ENCODE measurements around the gene RNASE8. TPM values are rescaled to one million over a fixed set of nuclear protein-coding genes. Genes with fewer than 3 reads are reported as not detected.

The RNASE8 gene
- total RNA-seq, 2 experiments from 2014 or later, result not detected

DNA sequence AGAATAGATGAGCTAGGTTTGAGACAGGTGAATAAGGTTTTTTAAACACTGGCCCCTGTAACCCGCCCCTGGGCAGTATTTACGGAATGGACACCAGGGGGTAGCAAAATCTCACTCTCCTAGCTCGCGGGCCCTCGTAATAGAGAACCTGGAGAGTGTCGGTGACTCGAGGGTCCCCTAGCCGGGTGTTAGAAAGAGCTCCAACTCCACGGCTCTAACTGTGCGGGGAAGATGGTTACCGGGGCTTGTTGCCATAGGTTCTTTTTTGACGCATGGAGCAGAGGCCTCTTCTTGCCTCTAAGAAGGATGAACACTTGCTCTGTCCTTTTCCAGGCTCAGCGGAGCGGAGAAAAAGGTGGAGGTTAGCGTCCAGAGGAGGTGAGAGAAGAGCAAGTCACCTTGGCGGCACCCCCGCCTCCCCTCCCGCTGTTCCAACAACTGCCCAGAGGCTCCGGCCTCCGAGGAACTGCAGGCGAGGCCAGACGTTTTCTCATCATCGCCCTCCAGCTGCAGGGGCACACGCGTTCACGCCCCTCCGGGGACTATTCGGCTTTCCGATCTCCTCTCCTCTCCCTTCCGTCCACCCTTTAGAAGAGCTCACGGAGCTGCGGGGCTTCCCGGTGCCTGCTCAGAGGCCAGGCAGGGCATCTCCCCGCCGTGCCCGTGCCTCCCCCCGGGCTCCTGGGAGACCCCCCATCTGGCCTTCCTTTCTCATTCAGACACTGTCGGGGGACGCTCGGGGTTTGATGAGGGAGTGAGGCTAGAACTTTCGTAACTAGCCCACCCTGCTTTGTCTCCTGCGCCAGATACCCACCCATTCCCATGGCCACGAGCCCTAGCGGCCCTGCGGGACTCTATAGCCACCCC is 11.1 kb downstream of the RNASE8 start:
- H3K4me1 ChIP-seq (ENCODE audit: insufficient read depth, low read length, poor library complexity, severe bottlenecking), result peaks cover 41% of the 10 kb centered on the region
- peak; percentile 76 for DNase-seq (ENCODE audit: low spot score)
- H3K27ac ChIP-seq (ENCODE audit: low read depth, low read length, poor library complexity, severe bottlenecking), result no peak overlapping the region
- H3K36me3 ChIP-seq (ENCODE audit: insufficient read depth, low read length), result no peaks in the 10 kb centered on the region
- peak; percentile 32; the same call in 1 of the 2 replicates for TF ChIP-seq EZH2phosphoT487 (IDR thresholded peaks at IDR 0.05; ENCODE audit: borderline replicate concordance, low read depth, low read length)
- TF ChIP-seq, protein P1, sequence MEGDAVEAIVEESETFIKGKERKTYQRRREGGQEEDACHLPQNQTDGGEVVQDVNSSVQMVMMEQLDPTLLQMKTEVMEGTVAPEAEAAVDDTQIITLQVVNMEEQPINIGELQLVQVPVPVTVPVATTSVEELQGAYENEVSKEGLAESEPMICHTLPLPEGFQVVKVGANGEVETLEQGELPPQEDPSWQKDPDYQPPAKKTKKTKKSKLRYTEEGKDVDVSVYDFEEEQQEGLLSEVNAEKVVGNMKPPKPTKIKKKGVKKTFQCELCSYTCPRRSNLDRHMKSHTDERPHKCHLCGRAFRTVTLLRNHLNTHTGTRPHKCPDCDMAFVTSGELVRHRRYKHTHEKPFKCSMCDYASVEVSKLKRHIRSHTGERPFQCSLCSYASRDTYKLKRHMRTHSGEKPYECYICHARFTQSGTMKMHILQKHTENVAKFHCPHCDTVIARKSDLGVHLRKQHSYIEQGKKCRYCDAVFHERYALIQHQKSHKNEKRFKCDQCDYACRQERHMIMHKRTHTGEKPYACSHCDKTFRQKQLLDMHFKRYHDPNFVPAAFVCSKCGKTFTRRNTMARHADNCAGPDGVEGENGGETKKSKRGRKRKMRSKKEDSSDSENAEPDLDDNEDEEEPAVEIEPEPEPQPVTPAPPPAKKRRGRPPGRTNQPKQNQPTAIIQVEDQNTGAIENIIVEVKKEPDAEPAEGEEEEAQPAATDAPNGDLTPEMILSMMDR (conservative IDR thresholded peaks at IDR 0.05; ENCODE audit: low read length), result peak; percentile 74
- H3K4me3 ChIP-seq (ENCODE audit: low read depth, low read length, poor library complexity, severe bottlenecking), result no peak overlapping the region
- no peaks in the 10 kb centered on the region for H3K9me2 ChIP-seq (ENCODE audit: insufficient read depth, low read length)
- no peaks in the 10 kb centered on the region for H3K9me3 ChIP-seq (ENCODE audit: low read length)
- H4K20me1 ChIP-seq (ENCODE audit: insufficient read depth, low read length), result no peaks in the 10 kb centered on the region
- H2AFZ ChIP-seq (ENCODE audit: low read length), result no peak overlapping the region
- BruUV-seq (replicated peaks), result no TSS peak
- intact Hi-C loops (cut with micrococcal nuclease; ENCODE audit: unreplicated experiment), result loop anchor here (1.0 kb wide), 2 partner anchors 24 to 36 kb away; no protein-coding TSS in a partner anchor
- H3K4me2 ChIP-seq (ENCODE audit: low read length), result 0 out of 2 replicates have a peak overlapping the region, but pooled peaks have one; percentile 87
- no peaks in the 10 kb centered on the region for H3K79me2 ChIP-seq (ENCODE audit: insufficient read depth, low read depth, low read length)
- ChIA-PET POLR2A (interaction anchor here (0.6 to 2.5 kb wide), 2 partner anchors 36 to 474 kb away, joined by 4 to 17 read pairs; no protein-coding TSS in a partner anchor), CTCF (ENCODE audit: unreplicated experiment) (interaction anchor here (1.0 to 2.6 kb wide), 4 partner anchors 22 to 54 kb away, joined by 3 to 23 read pairs (median 6); no protein-coding TSS in a partner anchor)

- Histone ChIP-seq H3K9me2 (ENCODE audit: insufficient read depth, low read length) (no peaks in the 10 kb centered on the region), H3K4me3 (ENCODE audit: low read depth, low read length, poor library complexity, severe bottlenecking) (peak overlapping the region; percentile 68), H4K20me1 (ENCODE audit: insufficient read depth, low read length) (no peaks in the 10 kb centered on the region), H3K9me3 (ENCODE audit: low read length) (no peaks in the 10 kb centered on the region), H3K27ac (ENCODE audit: low read depth, low read length, poor library complexity, severe bottlenecking) (no peak overlapping the region), H2AFZ (ENCODE audit: low read length) (peak overlapping the region; percentile 18; the same call in 1 of the 2 replicates), H3K36me3 (ENCODE audit: insufficient read depth, low read length) (no peaks in the 10 kb centered on the region), H3K4me1 (ENCODE audit: insufficient read depth, low read length, poor library complexity, severe bottlenecking) (peaks cover 41% of the 10 kb centered on the region), H3K4me2 (ENCODE audit: low read length) (peak overlapping the region; percentile 87), H3K79me2 (ENCODE audit: insufficient read depth, low read depth, low read length) (no peaks in the 10 kb centered on the region)
- peak; percentile 39; the same call in 1 of the 2 replicates for TF ChIP-seq EZH2phosphoT487 (IDR thresholded peaks at IDR 0.05; ENCODE audit: borderline replicate concordance, low read depth, low read length)
- TF ChIP-seq, protein P1 (conservative IDR thresholded peaks at IDR 0.05; ENCODE audit: low read length), result no peak
- BruUV-seq (replicated peaks), result no TSS peak
- ChIA-PET POLR2A (no interaction called here), CTCF (ENCODE audit: unreplicated experiment) (interaction anchor here (0.6 to 2.6 kb wide), 3 partner anchors 9 to 34 kb away, joined by 3 to 23 read pairs (median 7); no protein-coding TSS in a partner anchor)
- intact Hi-C loops (cut with micrococcal nuclease; ENCODE audit: unreplicated experiment), result loop anchor here (2.0 kb wide), 1 partner anchor 17 kb away; no protein-coding TSS in a partner anchor
- no peak for DNase-seq (ENCODE audit: low spot score)
These were observed 11.9 kb downstream of the RNASE8 start for GRCh38 chr14:21069388-21070082.

All from OCI-LY7 (cell line).